ENCODE results near the gene NEDD4L.

The NEDD4L gene

GRCh38 chr18:58212274-58212673 lies 168.2 kb downstream of the NEDD4L start:
- no peak overlapping the region for H3K27ac ChIP-seq
- POLR2A ChIA-PET (ENCODE audit: low non-redundant PET), result no interaction called here
- CTCF ChIA-PET, result no interaction called here

GRCh38 chr18:58213440-58213839 lies 169.4 kb downstream of the NEDD4L start:
- no peak for DNase-seq (ENCODE audit: low spot score)
- TF ChIP-seq CTCF (conservative IDR thresholded peaks at IDR 0.05; ENCODE audit: low read depth), result no peak
- CTCF ChIA-PET, result no interaction called here
- POLR2A ChIA-PET (ENCODE audit: low non-redundant PET), result no interaction called here
- no peak overlapping the region for H3K27ac ChIP-seq

More at GRCh38 chr18:58212274-58212673, 168.2 kb downstream of the NEDD4L start:
- DNase-seq (ENCODE audit: low spot score), result no peak
- no peak for TF ChIP-seq CTCF (conservative IDR thresholded peaks at IDR 0.05; ENCODE audit: low read depth)

GRCh38 chr18:58215011-58215410 lies 171.0 kb downstream of the NEDD4L start:
- ChIA-PET POLR2A (ENCODE audit: low non-redundant PET) (no interaction called here), CTCF (no interaction called here)
- TF ChIP-seq CTCF (conservative IDR thresholded peaks at IDR 0.05; ENCODE audit: low read depth), result no peak
- no peak overlapping the region for H3K27ac ChIP-seq
- no peak for DNase-seq (ENCODE audit: low spot score)

- CTCF ChIA-PET, result no interaction called here
Measured at GRCh38 chr18:58216071-58216481, 172.1 kb downstream of the NEDD4L start.

GRCh38 chr18:58217052-58217451 lies 173.0 kb downstream of the NEDD4L start:
- TF ChIP-seq CTCF (conservative IDR thresholded peaks at IDR 0.05; ENCODE audit: low read depth), result no peak
- POLR2A ChIA-PET (ENCODE audit: low non-redundant PET), result no interaction called here
- DNase-seq (ENCODE audit: low spot score), result no peak
- no peak overlapping the region; the same call in 1 of the 2 replicates for H3K27ac ChIP-seq
- CTCF ChIA-PET, result no interaction called here

More at GRCh38 chr18:58216071-58216481, 172.1 kb downstream of the NEDD4L start:
- no peak for DNase-seq (ENCODE audit: low spot score)
- peak overlapping the region; percentile 45; the same call in 1 of the 2 replicates for H3K27ac ChIP-seq
- TF ChIP-seq CTCF (conservative IDR thresholded peaks at IDR 0.05; ENCODE audit: low read depth), result no peak
- POLR2A ChIA-PET (ENCODE audit: low non-redundant PET), result no interaction called here

GRCh38 chr18:58218117-58218516 lies 174.1 kb downstream of the NEDD4L start:
- ChIA-PET CTCF (interaction anchor here (1.2 kb wide), 1 partner anchor 15 kb away, joined by 3 read pairs; no protein-coding TSS in a partner anchor), POLR2A (ENCODE audit: low non-redundant PET) (no interaction called here)
- no peak for DNase-seq (ENCODE audit: low spot score)
- TF ChIP-seq CTCF (conservative IDR thresholded peaks at IDR 0.05; ENCODE audit: low read depth), result no peak
- peak overlapping the region; percentile 59; the same call in 1 of the 2 replicates for H3K27ac ChIP-seq
